Tibial artery (tissue), 4 donors: Measurements from ENCODE around the gene MLLT11.

Experiments
- DNase-seq, 2 donors: peaks; one replicate each; pipeline ENCODE4 v3.0.0-alpha.2; 2019
- H3K27ac ChIP-seq, 2 donors: fragments of 200-600 bp; sonication (generic) in 1 of 2; 1 replicate in 1 of 2; 2 replicates in 1 of 2; pipeline ENCODE4 v1.5.1; 2018 to 2019; ENCODE audit warnings: mild to moderate bottlenecking in 1 of 2
- H3K27me3 ChIP-seq, 2 donors: fragments of 200-600 bp; sonication (generic) in 1 of 2; one replicate each; pipeline versions ENCODE4 v1.5.1 to v1.6.0; 2016 to 2019
- H3K36me3 ChIP-seq, 3 donors: fragments of 200-600 bp; sonication (generic) in 2 of 3; one replicate each; pipeline ENCODE4 v1.5.1; 2016 to 2019; ENCODE audit warnings: mild to moderate bottlenecking in 2 of 3
- H3K4me1 ChIP-seq, 4 donors: fragments of 200-600 bp; sonication (generic) in 2 of 4; 1 replicate in 3 of 4; 2 replicates in 1 of 4; pipeline ENCODE4 v1.5.1; 2016 to 2019
- H3K4me3 ChIP-seq, 2 donors: fragments of 200-600 bp; sonication (generic) in 1 of 2; 1 replicate in 1 of 2; 2 replicates in 1 of 2; pipeline ENCODE4 v1.5.1; 2018 to 2019; ENCODE audit warnings: mild to moderate bottlenecking in 2 of 2
- H3K9me3 ChIP-seq, 3 donors: fragments of 200-600 bp; sonication (generic) in 1 of 3; one replicate each; pipeline ENCODE4 v1.5.1; 2016 to 2019
- CTCF ChIP-seq, 2 experiments: fragments of 200-600 bp in 1 of 2; fragments of 450-650 bp in 1 of 2; IDR thresholded peaks; one replicate each; pipeline ENCODE4 v1.5.1; 2017 to 2019; ENCODE audit warnings: antibody characterized with exemption in 2 of 2, mild to moderate bottlenecking in 1 of 2, moderate library complexity in 1 of 2
- intact Hi-C: fragments of 100-400 bp; cut with DNase I; formaldehyde crosslinking; loops from one replicate; pipeline ENCODE4 v1.15.0; 2023; ENCODE audit warnings: low total_unique reads

MLLT11 gene

GRCh38 chr1:151026460-151026859 is 33.7 kb upstream of the MLLT11 start:
- no peak overlapping the region for H3K4me3 ChIP-seq
- H3K27ac ChIP-seq: no peak overlapping the region
- H3K9me3 ChIP-seq: no peaks in the 10 kb centered on the region
- H3K27me3 ChIP-seq: no peaks in the 10 kb centered on the region
- peaks cover 30 to 70% (median 57%) of the 10 kb centered on the region in 3 donors for H3K36me3 ChIP-seq
- TF ChIP-seq CTCF (IDR thresholded peaks at IDR 0.05): no peak
- DNase-seq: no peak
- peaks cover 0 to 7% (median 0%) of the 10 kb centered on the region in 4 donors for H3K4me1 ChIP-seq
- intact Hi-C loops: loop anchor here (10.0 kb wide), 1 partner anchor 128 kb away; the partner anchor contains the start of gene TNFAIP8L2

- Histone ChIP-seq H3K9me3 (no peaks in the 10 kb centered on the region), H3K36me3 (peaks cover 42 to 89% (median 72%) of the 10 kb centered on the region in 3 donors), H3K27ac (no peak overlapping the region), H3K4me3 (no peak overlapping the region), H3K27me3 (no peaks in the 10 kb centered on the region), H3K4me1 (no peaks in the 10 kb centered on the region)
- no peak for TF ChIP-seq CTCF (IDR thresholded peaks at IDR 0.05)
- intact Hi-C loops: no loop called here
- no peak for DNase-seq
These were observed 28.0 kb upstream of the MLLT11 start for GRCh38 chr1:151032164-151032563.

- H3K27me3 ChIP-seq: no peaks in the 10 kb centered on the region
- no peaks in the 10 kb centered on the region for H3K4me1 ChIP-seq
- H3K36me3 ChIP-seq: peaks cover 21 to 59% (median 43%) of the 10 kb centered on the region in 3 donors
- TF ChIP-seq CTCF (IDR thresholded peaks at IDR 0.05): no peak
- intact Hi-C loops: no loop called here
- no peak overlapping the region for H3K27ac ChIP-seq
- DNase-seq: no peak
- H3K9me3 ChIP-seq: no peaks in the 10 kb centered on the region
- H3K4me3 ChIP-seq: no peak overlapping the region
These were observed 25.0 kb upstream of the MLLT11 start for GRCh38 chr1:151035167-151035566.

GRCh38 chr1:151036356-151036755 is 23.8 kb upstream of the MLLT11 start, which contains the start of gene BNIPL:
Gene BNIPL (plus strand): TSS chr1:151036586. CDS start chr1:151036726, 140 bp downstream.
- TF ChIP-seq CTCF (IDR thresholded peaks at IDR 0.05): no peak
- no peak for DNase-seq
- H3K9me3 ChIP-seq: no peaks in the 10 kb centered on the region
- intact Hi-C loops: no loop called here
- H3K36me3 ChIP-seq: peaks cover 19 to 47% (median 31%) of the 10 kb centered on the region in 3 donors
- H3K4me1 ChIP-seq: no peaks in the 10 kb centered on the region
- H3K27me3 ChIP-seq: no peaks in the 10 kb centered on the region
- no peak within 1 kb of the TSS for H3K4me3 ChIP-seq
- no peak within 1 kb of the TSS for H3K27ac ChIP-seq

GRCh38 chr1:151037032-151037431 is 23.2 kb upstream of the MLLT11 start:
- peaks cover 12 to 41% (median 27%) of the 10 kb centered on the region in 3 donors for H3K36me3 ChIP-seq
- no peaks in the 10 kb centered on the region for H3K4me1 ChIP-seq
- no peak for TF ChIP-seq CTCF (IDR thresholded peaks at IDR 0.05)
- H3K27ac ChIP-seq: no peak overlapping the region
- no peaks in the 10 kb centered on the region for H3K9me3 ChIP-seq
- no peak for DNase-seq
- intact Hi-C loops: no loop called here
- no peaks in the 10 kb centered on the region for H3K27me3 ChIP-seq
- H3K4me3 ChIP-seq: no peak overlapping the region

GRCh38 chr1:151039521-151039920 is 20.7 kb upstream of the MLLT11 start:
- intact Hi-C loops: no loop called here
- Histone ChIP-seq H3K36me3 (peaks cover 7 to 16% (median 10%) of the 10 kb centered on the region in 3 donors), H3K27me3 (no peaks in the 10 kb centered on the region), H3K4me3 (no peak overlapping the region), H3K27ac (no peak overlapping the region), H3K4me1 (no peaks in the 10 kb centered on the region), H3K9me3 (no peaks in the 10 kb centered on the region)
- no peak for TF ChIP-seq CTCF (IDR thresholded peaks at IDR 0.05)
- no peak for DNase-seq
